BJ (cell line): ENCODE results near the gene PI4KA. TPM values are rescaled to one million over a fixed set of nuclear protein-coding genes. Genes with fewer than 3 reads are reported as not detected.

Experiments used
- CTCF ChIA-PET: fragments of 350-600 bp; formaldehyde crosslinking; extraction: SDS; loops from one replicate; lab custom pipeline; 2021; ENCODE audit warnings: antibody characterized with exemption, inconsistent platforms; lab: Yijun Ruan, JAX
- POLR2A ChIA-PET: fragments of 300-600 bp; sonication (Branson Sonifier 250); formaldehyde crosslinking; extraction: SDS; loops from one replicate; lab custom pipeline; 2021; ENCODE audit warnings: antibody characterized with exemption; lab: Charles Lee
- DNase-seq: peaks from one replicate; pipeline ENCODE4 v3.0.0-alpha.2; 2011; ENCODE audit warnings: low read depth
- H3K27me3 ChIP-seq: 2 replicates; pipeline ENCODE4 v1.6.0; 2011; ENCODE audit warnings: low read length; ENCODE audit not compliant: control insufficient read depth, insufficient read depth
- H3K36me3 ChIP-seq: 2 replicates; pipeline ENCODE4 v1.5.1; 2011; ENCODE audit warnings: low read length; ENCODE audit not compliant: control insufficient read depth, insufficient read depth
- H3K4me3 ChIP-seq: 2 replicates; pipeline ENCODE4 v1.5.1; 2011; ENCODE audit warnings: low read depth, mild to moderate bottlenecking, control low read depth, low read length
- polyA plus RNA-seq: library from polyadenylated mRNA; depleted of rRNA; stranded (reverse); fragments of >200 nt; gene quantifications from 2 replicates; pipeline ENCODE4 v1.2.3, GENCODE V29; 2011
- TF ChIP-seq, protein P1 (sequence below): IDR thresholded peaks from 2 replicates; pipeline ENCODE4 v1.5.1; 2011; ENCODE audit warnings: low read depth, mild to moderate bottlenecking, control low read depth, inconsistent platforms, low read length, moderate library complexity; ENCODE audit not compliant: insufficient read depth

The PI4KA gene
- polyA plus RNA-seq, 1 experiment: 34.2 TPM

GRCh38 chr22:20881869-20882815 is 23.5 kb upstream of the PI4KA start:
- POLR2A ChIA-PET: no interaction called here

GRCh38 chr22:20881231-20881630 is 22.6 kb upstream of the PI4KA start:
- Histone ChIP-seq H3K27me3 (no peaks in the 10 kb centered on the region), H3K4me3 (no peak overlapping the region), H3K36me3 (peaks cover 6% of the 10 kb centered on the region)
- POLR2A ChIA-PET: no interaction called here
- DNase-seq: no peak
- TF ChIP-seq, protein P1, sequence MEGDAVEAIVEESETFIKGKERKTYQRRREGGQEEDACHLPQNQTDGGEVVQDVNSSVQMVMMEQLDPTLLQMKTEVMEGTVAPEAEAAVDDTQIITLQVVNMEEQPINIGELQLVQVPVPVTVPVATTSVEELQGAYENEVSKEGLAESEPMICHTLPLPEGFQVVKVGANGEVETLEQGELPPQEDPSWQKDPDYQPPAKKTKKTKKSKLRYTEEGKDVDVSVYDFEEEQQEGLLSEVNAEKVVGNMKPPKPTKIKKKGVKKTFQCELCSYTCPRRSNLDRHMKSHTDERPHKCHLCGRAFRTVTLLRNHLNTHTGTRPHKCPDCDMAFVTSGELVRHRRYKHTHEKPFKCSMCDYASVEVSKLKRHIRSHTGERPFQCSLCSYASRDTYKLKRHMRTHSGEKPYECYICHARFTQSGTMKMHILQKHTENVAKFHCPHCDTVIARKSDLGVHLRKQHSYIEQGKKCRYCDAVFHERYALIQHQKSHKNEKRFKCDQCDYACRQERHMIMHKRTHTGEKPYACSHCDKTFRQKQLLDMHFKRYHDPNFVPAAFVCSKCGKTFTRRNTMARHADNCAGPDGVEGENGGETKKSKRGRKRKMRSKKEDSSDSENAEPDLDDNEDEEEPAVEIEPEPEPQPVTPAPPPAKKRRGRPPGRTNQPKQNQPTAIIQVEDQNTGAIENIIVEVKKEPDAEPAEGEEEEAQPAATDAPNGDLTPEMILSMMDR: no peak
- CTCF ChIA-PET: interaction anchor here (1.1 to 1.4 kb wide), 3 partner anchors 13 to 36 kb away, joined by 3 to 4 read pairs (median 3); partner anchors contain the start of gene CRKL

More at GRCh38 chr22:20881869-20882815, 23.5 kb upstream of the PI4KA start:
- TF ChIP-seq, protein P1: no peak
- Histone ChIP-seq H3K4me3 (no peak overlapping the region), H3K27me3 (no peaks in the 10 kb centered on the region), H3K36me3 (peaks cover 6% of the 10 kb centered on the region)
- CTCF ChIA-PET: interaction anchor here (1.1 to 1.2 kb wide), 2 partner anchors 13 to 35 kb away, joined by 3 to 4 read pairs; partner anchors contain the start of gene CRKL
- no peak for DNase-seq

GRCh38 chr22:20877715-20878114 is 19.1 kb upstream of the PI4KA start:
- TF ChIP-seq, protein P1: no peak
- H3K27me3 ChIP-seq: no peaks in the 10 kb centered on the region
- peaks cover 5% of the 10 kb centered on the region; the same call in 1 of the 2 replicates for H3K36me3 ChIP-seq
- no peak overlapping the region for H3K4me3 ChIP-seq
- CTCF ChIA-PET: no interaction called here
- POLR2A ChIA-PET: no interaction called here
- DNase-seq: no peak

- Histone ChIP-seq H3K4me3 (no peak overlapping the region), H3K36me3 (peaks cover 3% of the 10 kb centered on the region; the same call in 1 of the 2 replicates), H3K27me3 (no peaks in the 10 kb centered on the region)
- no peak for DNase-seq
- ChIA-PET POLR2A (no interaction called here), CTCF (interaction anchor here (3.2 kb wide), 1 partner anchor 10 kb away, joined by 21 read pairs; no protein-coding TSS in a partner anchor)
- TF ChIP-seq, protein P1: no peak
Observed at GRCh38 chr22:20875296-20875695, 16.7 kb upstream of the PI4KA start.

DNA sequence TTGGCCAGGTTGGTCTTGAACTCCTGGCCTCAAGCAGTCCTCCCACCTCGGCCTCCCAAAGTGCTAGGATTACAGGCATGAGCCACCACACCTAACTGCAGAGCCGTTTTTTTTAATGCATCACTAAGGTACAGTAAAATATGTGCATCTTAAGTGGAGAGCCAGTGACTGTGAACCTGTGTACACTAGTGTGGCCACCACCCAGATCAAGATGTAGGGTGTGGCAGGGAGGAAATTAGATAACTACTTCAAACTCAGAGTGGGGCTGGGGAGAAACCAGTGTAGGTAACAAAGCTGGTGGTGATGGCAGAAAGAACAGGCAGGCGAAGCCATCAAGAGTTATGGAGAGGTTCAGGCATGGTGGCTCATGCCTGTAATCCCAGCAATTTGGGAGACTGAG is 14.6 kb upstream of the PI4KA start:
- POLR2A ChIA-PET: no interaction called here
- DNase-seq: no peak
- Histone ChIP-seq H3K4me3 (no peak overlapping the region), H3K36me3 (peaks cover 3% of the 10 kb centered on the region; the same call in 1 of the 2 replicates), H3K27me3 (no peaks in the 10 kb centered on the region)
- CTCF ChIA-PET: interaction anchor here (3.2 kb wide), 1 partner anchor 12 kb away, joined by 21 read pairs; no protein-coding TSS in a partner anchor
- TF ChIP-seq, protein P1: no peak
